Lower leg skin (tissue), 4 donors: ENCODE measurements around the gene PCDH9. TPM values are rescaled to one million over a fixed set of nuclear protein-coding genes. Genes with fewer than 3 reads are reported as not detected.

Experiments
- DNase-seq, 2 donors: peaks; one replicate each; pipeline ENCODE4 v3.0.0-alpha.2; 2019; ENCODE audit warnings: low spot score in 2 of 2
- H3K4me3 ChIP-seq: fragments of 200-600 bp; sonication (generic); 2 replicates; pipeline ENCODE4 v1.5.1; 2017; ENCODE audit warnings: mild to moderate bottlenecking, low read depth; ENCODE audit not compliant: poor library complexity, severe bottlenecking
- CTCF ChIP-seq, 3 donors: fragments of 450-650 bp; IDR thresholded peaks; one replicate each; pipeline ENCODE4 v1.5.1; 2016; ENCODE audit warnings: antibody characterized with exemption in 3 of 3, mild to moderate bottlenecking in 3 of 3, moderate library complexity in 2 of 3
- POLR2A ChIP-seq, 2 donors: fragments of 450-650 bp; IDR thresholded peaks; one replicate each; pipeline ENCODE4 v1.6.1; 2016 to 2017; ENCODE audit warnings: antibody characterized with exemption in 2 of 2, mild to moderate bottlenecking in 1 of 2, moderate library complexity in 1 of 2
- WGBS, 2 donors: methylation state at CpG; one replicate each; pipeline ENCODE4 v1.1.5; 2018; 5-methylcytosine and 5-hydroxymethylcytosine counted together
- intact Hi-C: fragments of 100-400 bp; cut with DNase I; formaldehyde crosslinking; loops from one replicate; pipeline ENCODE4 v1.15.0; 2023; ENCODE audit warnings: low total_unique reads
- total RNA-seq, 4 donors: library from RNA; depleted of rRNA; stranded (reverse); fragments of >200 nt; gene quantifications; one replicate each; pipeline ENCODE4 v1.1.0, GENCODE V29; 2016

The PCDH9 gene
- total RNA-seq, 4 donors from 2014 or later, result 0.21 to 0.84 (median 0.36) TPM

- 84 to 95% methylated on average over 2 of the region's 2 CpGs for WGBS, 2 donors
- intact Hi-C loops, result no loop called here
- H3K4me3 ChIP-seq, result no peak overlapping the region
- no peak for DNase-seq
- TF ChIP-seq CTCF (IDR thresholded peaks at IDR 0.05), result no peak
- no peak for TF ChIP-seq POLR2A (IDR thresholded peaks at IDR 0.05)
Observed at GRCh38 chr13:66402546-66402945, 827.6 kb downstream of the PCDH9 start.

GRCh38 chr13:66402066-66402465, 828.1 kb downstream of the PCDH9 start:
- no peak overlapping the region for H3K4me3 ChIP-seq
- DNase-seq, result no peak
- intact Hi-C loops, result no loop called here
- no peak for TF ChIP-seq POLR2A (IDR thresholded peaks at IDR 0.05)
- TF ChIP-seq CTCF (IDR thresholded peaks at IDR 0.05), result no peak
- 78 to 93% methylated on average over 1 of the region's 1 CpG for WGBS, 2 donors

DNA sequence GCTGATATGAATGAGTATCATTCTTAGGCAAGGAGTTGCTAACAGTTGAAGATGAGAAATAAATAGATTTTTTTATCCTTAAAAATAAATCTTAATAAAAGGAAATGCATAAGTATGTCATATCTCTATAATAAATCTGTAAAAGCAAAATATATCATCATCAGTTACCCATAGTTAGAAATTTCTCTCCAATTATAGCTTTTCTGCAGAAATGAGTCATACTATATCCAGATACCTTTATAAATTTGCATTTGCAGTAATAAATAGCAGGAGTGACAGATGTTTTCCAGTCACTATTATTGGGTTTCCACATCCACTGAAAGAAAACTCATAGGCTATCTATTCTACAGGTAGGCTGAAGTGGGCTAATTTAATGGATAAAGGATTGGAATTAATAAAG, 829.8 kb downstream of the PCDH9 start:
- intact Hi-C loops, result no loop called here
- TF ChIP-seq CTCF (IDR thresholded peaks at IDR 0.05) (no peak), POLR2A (IDR thresholded peaks at IDR 0.05) (no peak)

GRCh38 chr13:66399873-66400272, 830.3 kb downstream of the PCDH9 start:
- H3K4me3 ChIP-seq, result no peak overlapping the region
- 90 to 94% methylated on average over 1 of the region's 1 CpG for WGBS, 2 donors
- DNase-seq, result no peak
- intact Hi-C loops, result no loop called here
- TF ChIP-seq CTCF (IDR thresholded peaks at IDR 0.05) (no peak), POLR2A (IDR thresholded peaks at IDR 0.05) (no peak)

More for the DNA sequence above, 829.8 kb downstream of the PCDH9 start:
- H3K4me3 ChIP-seq, result no peak overlapping the region
- DNase-seq, result no peak

DNA sequence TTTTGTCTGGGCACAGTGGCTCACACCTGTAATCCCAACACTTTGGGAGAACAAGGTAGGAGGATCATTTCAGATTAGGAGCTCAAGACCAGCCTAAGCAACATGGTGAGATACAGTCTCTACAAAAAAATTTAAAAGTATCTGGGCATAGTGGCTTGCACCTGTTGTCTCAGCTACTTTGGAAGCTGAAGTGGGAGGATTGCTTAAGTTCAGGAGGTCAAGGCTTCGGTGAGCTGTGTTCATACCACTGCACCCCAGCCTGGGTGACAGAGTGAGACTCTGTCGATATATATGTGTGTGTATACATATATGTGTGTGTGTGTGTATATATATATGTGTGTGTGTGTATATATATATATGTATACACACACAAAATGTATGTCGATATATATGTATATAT, 833.0 kb downstream of the PCDH9 start:
- WGBS, 2 donors, result 93 to 95% methylated on average over 3 of the region's 3 CpGs
- DNase-seq, result no peak
- intact Hi-C loops, result no loop called here
- TF ChIP-seq CTCF (IDR thresholded peaks at IDR 0.05), result no peak
- TF ChIP-seq POLR2A (IDR thresholded peaks at IDR 0.05), result no peak
- no peak overlapping the region for H3K4me3 ChIP-seq

GRCh38 chr13:66391322-66391721, 838.8 kb downstream of the PCDH9 start:
- no peak for TF ChIP-seq CTCF (IDR thresholded peaks at IDR 0.05)
- no peak for TF ChIP-seq POLR2A (IDR thresholded peaks at IDR 0.05)
- WGBS, 2 donors, result 89 to 93% methylated on average over 1 of the region's 1 CpG
- H3K4me3 ChIP-seq, result no peak overlapping the region
- intact Hi-C loops, result no loop called here
- DNase-seq, result no peak
